ENCODE data around the gene CYP4V2. TPM values are rescaled to one million over a fixed set of nuclear protein-coding genes. Genes with fewer than 3 reads are reported as not detected.

CYP4V2 gene
- polyA plus RNA-seq, 1 donor from 2014 or later = 18.9 TPM

DNA sequence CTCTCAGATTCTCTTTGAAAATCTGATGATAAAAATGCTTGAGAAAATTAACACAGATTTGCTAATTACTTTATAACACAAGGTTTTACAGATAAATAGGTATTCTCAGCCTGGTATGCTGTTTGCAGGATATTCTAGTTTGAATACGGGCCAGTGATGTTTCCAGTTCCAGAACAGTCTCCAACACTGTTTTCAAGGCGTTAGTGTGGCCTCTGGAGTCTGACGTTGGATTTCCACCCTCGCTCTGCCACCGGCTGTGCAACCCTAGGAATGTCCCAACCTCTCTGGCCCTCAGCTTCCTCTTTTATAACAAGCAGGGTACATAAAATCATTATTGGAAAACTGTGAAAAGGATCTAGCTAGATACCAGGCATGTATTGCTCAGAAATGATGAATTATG, 23.8 kb upstream of the CYP4V2 start:
- Mint-ChIP-seq H3K27me3 (peaks cover 12% of the 10 kb centered on the region), H3K27ac (no peak overlapping the region), H3K4me1 (peaks cover 0 to under 1% (median 0%) of the 10 kb centered on the region in 3 donors), H3K36me3 (no peaks in the 10 kb centered on the region), H3K4me3 (no peak overlapping the region), H3K9me3 (no peaks in the 10 kb centered on the region)

DNA sequence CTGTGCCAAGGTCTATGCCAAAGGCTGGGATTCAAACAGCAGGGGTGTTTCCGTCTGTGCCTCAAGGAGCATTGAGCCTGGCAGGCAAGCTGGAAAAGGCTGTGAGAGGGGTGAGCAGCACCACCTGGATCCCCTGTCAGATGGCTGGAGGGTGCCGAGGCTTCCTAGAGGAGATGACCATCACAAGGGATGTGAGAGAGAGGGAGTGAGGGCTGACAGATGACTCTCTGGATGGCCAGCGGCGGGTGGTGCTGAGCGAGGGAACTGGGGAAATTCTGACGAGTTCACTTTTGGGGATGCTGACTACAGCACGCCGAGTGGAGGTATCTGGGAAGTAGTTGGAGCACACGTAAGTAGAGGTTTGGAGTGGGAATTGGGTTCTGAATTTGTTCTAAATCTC, 22.6 kb upstream of the CYP4V2 start:
- no peaks in the 10 kb centered on the region for H3K36me3 Mint-ChIP-seq
- H3K4me3 Mint-ChIP-seq = no peak overlapping the region
- no peaks in the 10 kb centered on the region for H3K9me3 Mint-ChIP-seq
- H3K27me3 Mint-ChIP-seq = peaks cover 12% of the 10 kb centered on the region
- no peak overlapping the region for H3K27ac Mint-ChIP-seq
- no peaks in the 10 kb centered on the region for H3K4me1 Mint-ChIP-seq

DNA sequence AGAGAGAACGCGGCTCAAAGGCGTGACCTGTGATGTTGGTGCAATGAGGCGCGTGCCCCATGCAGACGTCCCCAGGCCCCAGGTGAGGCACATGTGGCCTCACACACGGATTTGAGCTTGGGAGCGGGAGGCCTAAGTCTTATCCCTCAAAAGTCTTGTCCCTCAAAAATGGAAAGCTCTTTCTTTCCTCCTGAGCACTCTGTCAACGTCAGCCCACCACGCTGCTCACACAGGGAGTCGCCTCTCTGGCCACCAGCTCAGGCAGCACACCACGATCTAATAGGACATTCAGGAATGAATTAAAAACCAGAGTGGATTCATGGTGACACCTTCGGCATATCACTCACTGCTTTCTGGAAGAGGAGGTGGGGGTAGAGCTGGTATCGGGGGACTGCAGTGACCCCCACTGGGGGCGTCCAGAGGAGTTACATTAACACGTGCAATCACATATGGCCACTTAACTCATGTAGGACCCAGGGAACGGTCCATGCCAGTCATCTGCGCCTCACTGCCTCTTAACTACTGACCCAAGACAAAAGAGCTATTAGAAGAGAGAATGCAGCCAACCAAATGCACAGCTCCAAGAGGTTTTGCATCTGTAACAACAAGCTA, 21.9 kb upstream of the CYP4V2 start:
- no peaks in the 10 kb centered on the region for H3K36me3 Mint-ChIP-seq
- H3K9me3 Mint-ChIP-seq = no peaks in the 10 kb centered on the region
- H3K27me3 Mint-ChIP-seq = peaks cover 12% of the 10 kb centered on the region
- H3K4me1 Mint-ChIP-seq = no peaks in the 10 kb centered on the region
- H3K4me3 Mint-ChIP-seq = no peak overlapping the region
- H3K27ac Mint-ChIP-seq = no peak overlapping the region

DNA sequence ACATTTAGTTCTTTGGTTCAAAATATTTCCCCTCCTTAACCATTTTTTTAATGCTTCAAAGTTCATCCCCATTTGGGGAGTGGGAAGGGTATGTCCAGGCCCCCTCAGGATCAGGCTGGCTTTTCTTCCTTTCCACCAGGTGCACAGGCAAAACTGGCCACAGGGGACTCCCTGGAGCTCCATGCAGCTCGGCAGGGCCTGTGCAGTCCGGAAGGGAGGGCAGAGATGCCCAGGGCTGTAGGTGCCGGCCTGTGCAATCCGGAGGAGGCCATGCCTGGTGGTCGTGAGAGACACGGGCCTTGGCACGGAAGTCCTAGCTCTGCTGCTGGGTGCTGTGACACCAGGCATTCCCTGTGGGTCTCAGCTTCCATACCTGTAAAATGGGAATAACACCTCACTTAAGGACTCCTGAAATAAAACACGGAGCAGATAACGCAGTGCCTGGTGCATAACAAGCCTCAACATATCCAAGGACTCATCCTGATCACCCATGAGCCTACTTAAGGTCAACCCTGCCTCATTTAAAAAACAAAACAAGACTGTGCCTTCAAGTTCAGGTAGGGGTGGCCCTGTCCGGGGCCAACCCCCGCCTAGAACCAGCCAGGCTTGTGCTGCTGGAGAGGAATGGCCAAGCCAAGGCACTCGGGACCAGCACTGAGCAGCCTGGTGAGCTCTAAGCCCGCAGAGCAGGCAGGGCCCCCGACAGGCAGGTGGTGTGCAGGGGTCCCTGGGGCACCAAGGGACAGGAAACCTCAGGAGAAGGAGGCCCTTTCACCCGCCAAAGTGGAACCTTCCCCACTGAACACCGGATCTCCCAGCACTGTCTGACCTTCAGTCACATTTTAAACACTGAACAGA, 21.2 kb upstream of the CYP4V2 start:
- Mint-ChIP-seq H3K27ac (no peak overlapping the region), H3K4me1 (no peaks in the 10 kb centered on the region), H3K27me3 (peaks cover 8% of the 10 kb centered on the region), H3K4me3 (no peak overlapping the region), H3K9me3 (no peaks in the 10 kb centered on the region), H3K36me3 (no peaks in the 10 kb centered on the region)

DNA sequence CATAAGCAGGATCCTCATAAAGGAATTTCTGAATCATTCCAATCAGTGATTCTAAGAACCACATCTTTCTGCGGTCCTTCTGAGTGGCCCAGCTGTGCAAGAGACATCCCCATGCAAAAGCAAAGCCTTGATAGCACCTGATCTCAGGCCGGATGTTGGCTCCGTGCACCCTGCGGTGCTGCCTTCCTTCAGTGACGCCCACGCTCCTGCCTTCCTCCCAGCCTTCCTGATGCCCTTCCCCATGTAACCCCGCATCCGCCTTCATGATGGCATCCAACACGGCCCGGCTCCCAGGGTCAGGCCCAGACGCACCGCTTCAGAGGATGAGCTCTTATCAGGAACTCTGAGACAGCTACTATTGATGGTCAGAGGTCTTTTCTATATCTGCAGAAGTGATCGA, 20.4 kb upstream of the CYP4V2 start:
- peaks cover 8% of the 10 kb centered on the region for H3K27me3 Mint-ChIP-seq

DNA sequence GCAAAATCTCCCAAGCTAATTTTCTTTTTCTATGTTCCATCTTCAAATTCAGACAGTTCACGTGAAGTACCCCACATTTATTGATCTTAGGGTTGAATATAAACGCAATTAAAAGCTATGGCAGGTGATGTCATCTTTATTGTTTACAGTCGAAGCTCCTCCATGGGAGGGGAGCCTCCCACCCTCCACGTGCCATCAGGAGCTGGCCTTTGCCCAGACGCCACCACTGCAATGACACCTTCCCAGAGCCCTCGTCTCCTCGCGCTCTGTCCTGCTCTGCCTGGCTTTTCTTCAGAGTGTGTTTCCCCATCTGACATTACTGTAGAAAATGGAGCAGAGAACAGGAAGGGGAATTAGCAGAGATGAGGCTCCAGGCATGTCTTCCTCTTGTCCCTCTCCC, 18.8 kb upstream of the CYP4V2 start:
- peaks cover 0 to 1% (median 0%) of the 10 kb centered on the region in 3 donors for H3K9me3 Mint-ChIP-seq
- no peaks in the 10 kb centered on the region for H3K36me3 Mint-ChIP-seq
- H3K27ac Mint-ChIP-seq = no peak overlapping the region
- H3K4me1 Mint-ChIP-seq = no peaks in the 10 kb centered on the region
- no peak overlapping the region for H3K4me3 Mint-ChIP-seq
- H3K27me3 Mint-ChIP-seq = peaks cover 8% of the 10 kb centered on the region

More for the DNA sequence above, 20.4 kb upstream of the CYP4V2 start:
- Mint-ChIP-seq H3K9me3 (no peaks in the 10 kb centered on the region), H3K4me1 (no peaks in the 10 kb centered on the region), H3K27ac (no peak overlapping the region), H3K36me3 (no peaks in the 10 kb centered on the region), H3K4me3 (no peak overlapping the region)

DNA sequence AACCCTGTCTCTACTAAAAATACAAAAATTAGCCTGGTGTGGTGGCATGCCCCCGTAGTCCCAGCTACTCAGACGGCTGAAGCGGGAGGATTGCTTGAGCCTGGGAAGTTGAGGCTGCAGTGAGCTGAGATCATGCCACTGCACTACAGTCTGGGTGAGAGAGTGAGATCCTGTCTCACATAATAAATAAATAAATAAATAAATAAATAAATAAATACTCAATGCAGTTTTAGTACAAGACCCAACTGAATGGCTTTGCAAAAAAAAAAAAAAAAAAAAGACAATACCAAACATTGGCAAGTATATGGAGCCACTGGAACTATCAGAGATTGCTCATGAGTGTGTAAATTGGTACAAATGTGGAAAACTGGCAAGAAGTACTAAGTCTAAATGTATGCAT, 3.3 kb upstream of the CYP4V2 start:
- peaks cover 0 to 6% (median 0%) of the 10 kb centered on the region in 3 donors for H3K9me3 Mint-ChIP-seq
- H3K36me3 Mint-ChIP-seq = peaks cover 2% of the 10 kb centered on the region
- H3K27ac Mint-ChIP-seq = no peak overlapping the region
- no peak overlapping the region for H3K4me3 Mint-ChIP-seq
- peaks cover 13 to 22% (median 19%) of the 10 kb centered on the region in 3 donors for H3K4me1 Mint-ChIP-seq
- peaks cover 17% of the 10 kb centered on the region for H3K27me3 Mint-ChIP-seq

DNA sequence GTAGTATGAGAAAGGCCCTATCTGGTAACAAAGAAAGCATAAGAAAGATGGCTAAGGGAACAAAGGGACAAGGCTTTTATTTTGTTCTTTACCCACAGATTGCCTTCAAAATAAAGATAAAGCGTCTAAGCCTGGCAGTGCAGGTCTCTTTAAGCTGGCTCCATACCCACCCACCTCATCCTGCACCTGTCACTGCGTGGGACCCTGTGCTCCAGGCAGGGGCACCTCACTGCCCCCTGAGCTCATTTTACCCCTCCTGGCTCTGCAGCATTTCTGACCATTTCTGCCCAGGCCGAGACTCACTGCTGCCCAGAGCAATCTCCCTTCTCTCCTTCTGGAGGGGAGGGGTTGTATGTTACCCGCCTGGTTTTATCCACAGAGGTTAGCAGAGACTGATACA, 1.7 kb upstream of the CYP4V2 start:
- Mint-ChIP-seq H3K27me3 (peaks cover 13% of the 10 kb centered on the region), H3K4me1 (peaks cover 20 to 26% (median 25%) of the 10 kb centered on the region in 3 donors), H3K4me3 (peak overlapping the region in 3 of 4 donors; percentile 87 to 93 (median 91)), H3K9me3 (peaks cover 0 to 6% (median 0%) of the 10 kb centered on the region in 3 donors), H3K27ac (peak overlapping the region in 2 of 3 donors; percentile 96 to 97), H3K36me3 (peaks cover 1% of the 10 kb centered on the region)

DNA sequence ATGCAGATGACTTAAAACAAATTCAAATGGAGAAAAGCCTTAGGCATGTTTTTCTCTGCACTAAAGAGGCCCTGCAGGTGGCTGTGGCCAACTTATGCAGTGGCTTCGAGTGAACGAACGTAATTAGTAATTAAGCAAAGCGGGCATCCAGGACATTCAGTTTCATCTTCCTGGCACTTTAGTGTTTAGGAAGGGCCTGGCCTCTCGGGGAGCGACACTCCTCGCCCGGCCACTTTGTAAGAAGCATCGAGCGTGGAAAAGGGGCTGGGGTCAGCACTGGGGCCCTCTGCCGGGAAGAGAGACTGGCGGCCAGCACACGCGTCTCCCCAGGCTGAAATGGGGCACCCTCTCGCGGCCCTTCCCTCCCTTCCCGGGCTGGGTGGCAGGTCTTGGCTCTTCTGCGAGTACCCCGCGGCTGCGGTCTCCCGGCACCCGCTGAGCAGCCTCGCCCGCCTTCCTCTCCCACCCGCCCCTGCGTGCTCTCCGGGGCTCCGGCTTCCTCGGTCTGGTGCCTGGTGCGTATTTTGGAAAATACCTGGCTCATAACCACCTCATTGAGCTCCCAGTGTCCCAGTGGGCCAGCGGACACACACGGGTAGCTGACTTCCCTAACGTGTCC, 677 bp upstream of the CYP4V2 start:
- Mint-ChIP-seq H3K4me1 (peaks cover 20 to 31% (median 25%) of the 10 kb centered on the region in 3 donors), H3K27me3 (peaks cover 6% of the 10 kb centered on the region), H3K36me3 (peaks cover 3% of the 10 kb centered on the region), H3K4me3 (peak overlapping the region; percentile 87 to 95 (median 92)), H3K27ac (peak overlapping the region; percentile 94 to 97 (median 96)), H3K9me3 (no peaks in the 10 kb centered on the region)

DNA sequence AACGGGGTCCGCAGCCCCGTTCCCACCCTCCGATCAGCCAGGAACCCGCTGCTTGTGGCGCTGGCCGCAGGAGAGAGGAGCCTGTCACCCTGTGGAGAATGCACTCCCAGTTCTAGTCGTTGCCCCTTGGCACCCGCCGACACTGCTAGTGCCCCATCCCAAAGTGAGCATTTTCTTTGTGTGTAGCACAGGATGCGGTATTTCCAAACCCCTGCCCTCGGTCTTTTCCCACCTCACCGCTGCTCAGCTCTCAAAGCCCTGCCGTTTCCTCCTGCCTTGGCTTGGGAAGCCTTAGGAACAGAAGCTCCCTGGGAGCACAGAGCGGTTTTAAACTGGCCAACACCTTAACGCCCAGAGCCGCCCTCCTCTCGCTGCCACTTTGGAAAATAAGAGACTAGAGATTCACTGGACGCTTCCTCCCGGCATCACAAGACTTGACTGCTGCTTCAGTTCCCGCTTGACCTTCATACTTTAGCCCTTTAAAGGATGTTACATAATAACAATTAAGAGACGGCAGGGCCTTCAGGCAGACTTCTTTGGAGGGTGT, 772 bp downstream of the CYP4V2 start:
- Mint-ChIP-seq H3K9me3 (no peaks in the 10 kb centered on the region), H3K27me3 (no peaks in the 10 kb centered on the region), H3K36me3 (peaks cover 7% of the 10 kb centered on the region), H3K27ac (peak overlapping the region; percentile 94 to 96 (median 96)), H3K4me3 (peak overlapping the region; percentile 91 to 99 (median 92)), H3K4me1 (peaks cover 20 to 31% (median 25%) of the 10 kb centered on the region in 3 donors)

DNA sequence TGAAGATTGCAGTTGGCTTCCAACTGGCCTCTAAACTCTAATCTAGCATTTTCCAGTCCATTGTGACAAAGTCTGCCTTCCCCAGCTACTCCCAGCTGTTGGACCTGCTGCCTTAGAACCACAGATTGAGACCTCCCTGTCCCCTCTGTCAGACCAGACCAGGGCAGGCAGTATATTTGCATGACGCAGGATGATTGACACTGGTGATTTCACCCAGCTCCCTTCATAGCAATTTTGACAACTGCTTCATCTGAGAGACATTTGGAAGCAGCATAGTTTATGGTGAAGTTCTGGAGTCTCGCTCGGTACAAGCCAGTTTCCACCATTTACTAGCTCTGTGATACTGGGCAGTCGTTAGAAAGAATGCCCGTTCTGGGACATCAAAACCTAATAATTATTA, 2.5 kb downstream of the CYP4V2 start:
- Mint-ChIP-seq H3K4me1 (peaks cover 20 to 31% (median 25%) of the 10 kb centered on the region in 3 donors), H3K9me3 (no peaks in the 10 kb centered on the region), H3K4me3 (peak overlapping the region in 2 of 4 donors; percentile 25 to 91), H3K36me3 (peaks cover 7% of the 10 kb centered on the region), H3K27ac (peak overlapping the region in 2 of 3 donors; percentile 69 to 96), H3K27me3 (no peaks in the 10 kb centered on the region)

DNA sequence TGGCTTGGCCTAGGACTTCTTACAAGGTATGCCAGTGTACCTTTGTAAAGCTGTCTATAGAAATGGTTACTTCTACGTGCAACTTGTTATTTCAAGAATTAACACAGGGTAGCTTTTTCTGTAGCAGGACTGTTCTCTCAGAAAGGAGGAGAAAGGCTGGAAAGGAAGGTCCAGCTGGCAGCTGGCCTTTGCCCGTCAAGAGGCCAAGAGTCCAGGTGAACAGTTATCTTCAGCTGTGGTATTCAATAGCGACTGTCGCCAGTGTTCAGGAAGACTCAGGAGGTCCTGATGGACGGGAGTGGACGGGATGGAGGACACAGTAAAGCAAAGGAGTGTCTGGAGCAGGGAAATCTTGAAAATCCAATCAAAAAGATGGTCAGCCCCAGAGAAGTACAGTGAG, 4.7 kb downstream of the CYP4V2 start:
- H3K27me3 Mint-ChIP-seq = no peaks in the 10 kb centered on the region
- peak overlapping the region; percentile 2 to 62 (median 34) for H3K27ac Mint-ChIP-seq
- H3K36me3 Mint-ChIP-seq = peaks cover 7% of the 10 kb centered on the region
- no peaks in the 10 kb centered on the region for H3K9me3 Mint-ChIP-seq
- H3K4me1 Mint-ChIP-seq = peaks cover 13 to 22% (median 14%) of the 10 kb centered on the region in 3 donors
- peak overlapping the region in 1 of 4 donors; percentile 72 for H3K4me3 Mint-ChIP-seq

DNA sequence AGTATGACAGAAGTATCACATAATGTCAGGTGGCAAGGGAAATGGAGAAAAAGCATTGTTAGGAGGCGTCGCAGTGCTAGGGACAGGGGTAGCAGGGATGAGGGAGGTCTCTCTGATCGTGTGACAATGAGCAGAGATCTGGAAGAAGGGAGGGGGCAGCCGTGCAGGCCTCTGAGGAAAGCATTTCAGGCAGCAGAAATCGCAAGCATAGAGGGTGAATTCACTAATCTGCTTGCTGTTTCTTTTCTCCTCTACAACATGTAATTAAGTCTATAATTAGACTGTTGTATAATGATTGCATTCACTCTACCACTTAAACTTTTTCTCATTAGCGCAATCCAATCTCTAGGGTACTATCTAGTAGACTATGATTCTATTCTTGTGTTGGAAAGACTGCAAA, 9.1 kb downstream of the CYP4V2 start:
- Mint-ChIP-seq H3K27ac (no peak overlapping the region), H3K36me3 (peaks cover 11% of the 10 kb centered on the region), H3K27me3 (no peaks in the 10 kb centered on the region), H3K4me3 (no peak overlapping the region), H3K9me3 (no peaks in the 10 kb centered on the region), H3K4me1 (peaks cover 6 to 7% (median 7%) of the 10 kb centered on the region in 3 donors)

DNA sequence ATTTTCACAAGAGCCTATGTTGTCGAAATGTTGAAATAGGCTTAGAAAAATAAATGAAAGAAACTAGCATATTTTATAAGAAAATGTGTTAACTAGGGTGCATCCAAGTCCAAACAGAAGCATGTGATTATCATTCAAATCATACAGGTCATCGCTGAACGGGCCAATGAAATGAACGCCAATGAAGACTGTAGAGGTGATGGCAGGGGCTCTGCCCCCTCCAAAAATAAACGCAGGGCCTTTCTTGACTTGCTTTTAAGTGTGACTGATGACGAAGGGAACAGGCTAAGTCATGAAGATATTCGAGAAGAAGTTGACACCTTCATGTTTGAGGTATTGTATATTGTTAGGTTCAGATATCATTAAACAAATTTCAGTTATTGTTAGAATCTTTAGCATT, 9.6 kb downstream of the CYP4V2 start:
- Mint-ChIP-seq H3K27ac (no peak overlapping the region), H3K4me3 (no peak overlapping the region), H3K27me3 (no peaks in the 10 kb centered on the region), H3K4me1 (peaks cover 6 to 9% (median 7%) of the 10 kb centered on the region in 3 donors), H3K9me3 (peaks cover 0 to under 1% (median 0%) of the 10 kb centered on the region in 3 donors), H3K36me3 (peaks cover 11% of the 10 kb centered on the region)
